Rectal smooth muscle tissue (tissue), 1 donor: ENCODE measurements around the gene P2RX7.
"Not testable (repeated sequence)": the region's sequence is repeated elsewhere in the genome, so short reads cannot be mapped to it uniquely, and the experiment has no call there.

Source experiments
- H3K27ac ChIP-seq: one replicate; pipeline ENCODE4 v1.7.0; 2013; ENCODE audit warnings: low read depth, low read length, inconsistent platforms
- H3K27me3 ChIP-seq: one replicate; pipeline ENCODE4 v1.7.0; 2013; ENCODE audit warnings: low read length; ENCODE audit not compliant: control insufficient read depth, insufficient read depth
- H3K36me3 ChIP-seq: one replicate; pipeline ENCODE4 v1.7.0; 2013; ENCODE audit warnings: low read length; ENCODE audit not compliant: control insufficient read depth, insufficient read depth
- H3K4me1 ChIP-seq: one replicate; pipeline ENCODE4 v1.7.0; 2013; ENCODE audit warnings: low read length; ENCODE audit not compliant: control insufficient read depth, insufficient read depth
- H3K4me3 ChIP-seq: one replicate; pipeline ENCODE4 v1.7.0; 2013; ENCODE audit warnings: low read length
- H3K9ac ChIP-seq: one replicate; pipeline ENCODE4 v1.7.0; 2013; ENCODE audit warnings: low read length

Gene P2RX7

DNA sequence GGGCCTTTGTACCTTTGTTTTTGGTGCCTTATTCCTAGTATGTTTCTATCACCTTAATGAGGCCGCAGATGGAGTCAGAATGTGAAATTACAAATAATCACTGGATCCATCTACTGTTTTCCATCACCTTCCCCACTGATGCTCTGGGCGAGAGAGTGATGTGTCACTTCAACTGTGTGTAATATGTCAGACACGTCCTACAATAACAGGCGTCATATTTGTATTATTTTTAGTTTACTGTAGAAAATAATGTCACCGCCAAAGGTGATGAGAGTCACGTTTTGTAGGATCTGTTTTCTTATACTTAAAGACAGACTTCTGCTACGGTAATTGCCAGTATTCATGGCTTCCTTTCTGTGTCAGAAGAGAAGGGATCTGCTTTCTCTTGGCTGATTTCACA is 54.8 kb downstream of the P2RX7 start:
- Histone ChIP-seq H3K36me3 (no peaks in the 10 kb centered on the region), H3K27ac (no peak overlapping the region), H3K9ac (no peak overlapping the region)

GRCh38 chr12:121188227-121188626 is 55.6 kb downstream of the P2RX7 start:
- no peaks in the 10 kb centered on the region for H3K27me3 ChIP-seq
- no peaks in the 10 kb centered on the region for H3K4me1 ChIP-seq
- no peak overlapping the region for H3K27ac ChIP-seq
- H3K9ac ChIP-seq: no peak overlapping the region
- H3K36me3 ChIP-seq: no peaks in the 10 kb centered on the region
- no peak overlapping the region for H3K4me3 ChIP-seq

More for the DNA sequence above, 54.8 kb downstream of the P2RX7 start:
- no peaks in the 10 kb centered on the region for H3K27me3 ChIP-seq
- no peaks in the 10 kb centered on the region for H3K4me1 ChIP-seq
- H3K4me3 ChIP-seq: no peak overlapping the region

DNA sequence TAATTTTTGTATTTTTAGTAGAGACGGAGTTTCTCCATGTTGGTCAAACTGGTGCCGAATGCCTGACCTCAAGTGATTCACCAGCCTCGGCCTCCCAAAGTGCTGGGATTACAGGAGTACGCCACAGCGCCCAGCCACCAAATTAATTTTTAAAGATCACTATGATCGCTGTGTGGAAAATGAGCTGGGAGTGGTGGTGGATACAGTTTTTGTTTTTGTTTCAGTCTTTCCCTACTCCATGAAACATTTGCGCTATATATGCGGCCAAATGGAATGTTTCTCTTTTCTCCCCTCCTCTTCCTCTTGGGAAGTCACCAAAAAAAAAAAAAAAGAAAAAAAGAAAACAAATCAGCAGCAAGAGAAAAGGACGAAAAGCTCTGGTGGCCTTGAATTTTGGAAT is 56.5 kb downstream of the P2RX7 start:
- Histone ChIP-seq H3K36me3 (no peaks in the 10 kb centered on the region), H3K4me3 (no peak overlapping the region), H3K9ac (no peak overlapping the region), H3K27ac (no peak overlapping the region), H3K27me3 (no peaks in the 10 kb centered on the region), H3K4me1 (no peaks in the 10 kb centered on the region)

DNA sequence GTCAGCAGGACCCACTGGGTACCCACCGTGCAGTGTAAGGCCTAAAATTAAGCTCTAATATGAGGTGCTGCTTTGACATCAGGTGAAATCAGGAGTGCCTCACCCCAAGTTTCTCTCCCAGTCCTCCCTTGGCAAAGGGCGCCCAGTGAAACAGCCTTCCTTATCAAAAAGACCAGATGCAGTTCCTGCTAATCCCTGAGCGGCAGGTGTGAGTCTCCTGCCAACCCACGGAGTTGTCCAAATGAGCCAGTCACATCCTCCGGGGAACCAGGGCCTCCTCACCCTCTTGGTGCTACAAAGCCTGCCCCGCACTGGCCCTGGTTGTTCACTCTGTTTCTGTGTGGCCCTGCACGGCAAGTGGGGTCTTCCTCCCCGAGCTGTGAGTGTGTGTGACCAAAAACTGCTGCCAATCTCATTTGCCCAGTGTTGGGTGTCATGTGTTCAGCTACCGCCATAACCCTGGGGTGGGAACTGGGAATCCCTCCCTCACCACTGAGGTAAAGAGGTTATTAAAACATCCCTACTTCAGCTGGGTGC is 57.0 kb downstream of the P2RX7 start:
- no peak overlapping the region for H3K9ac ChIP-seq
- no peaks in the 10 kb centered on the region for H3K36me3 ChIP-seq
- no peak overlapping the region for H3K27ac ChIP-seq
- no peaks in the 10 kb centered on the region for H3K4me1 ChIP-seq
- H3K4me3 ChIP-seq: no peak overlapping the region
- H3K27me3 ChIP-seq: no peaks in the 10 kb centered on the region

DNA sequence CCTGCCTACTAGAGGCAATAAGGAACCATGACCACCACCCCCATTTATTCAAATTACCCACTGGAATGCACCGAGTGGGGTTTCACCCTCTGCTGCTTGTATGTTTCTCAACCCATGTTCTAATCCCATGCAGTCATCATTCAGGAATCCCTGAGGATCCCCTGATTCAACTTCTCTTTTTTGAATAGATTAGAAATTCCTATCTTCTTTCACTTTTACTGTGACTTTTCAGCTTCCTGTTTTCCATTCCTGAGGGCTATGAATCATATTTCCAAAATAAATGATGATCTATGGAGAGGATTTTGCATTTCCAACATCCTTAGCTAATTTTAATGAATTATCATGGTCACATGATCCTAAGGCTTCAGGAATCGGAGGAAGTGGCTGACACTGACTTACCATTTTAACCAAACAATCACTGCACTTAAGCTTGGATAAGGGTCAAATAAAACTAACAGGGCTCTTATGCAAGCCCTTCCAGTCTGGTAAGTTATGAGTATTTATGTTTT is 57.9 kb downstream of the P2RX7 start:
- no peaks in the 10 kb centered on the region for H3K36me3 ChIP-seq
- no peaks in the 10 kb centered on the region for H3K27me3 ChIP-seq
- H3K4me1 ChIP-seq: no peaks in the 10 kb centered on the region
- no peak overlapping the region for H3K9ac ChIP-seq
- no peak overlapping the region for H3K4me3 ChIP-seq
- H3K27ac ChIP-seq: no peak overlapping the region

DNA sequence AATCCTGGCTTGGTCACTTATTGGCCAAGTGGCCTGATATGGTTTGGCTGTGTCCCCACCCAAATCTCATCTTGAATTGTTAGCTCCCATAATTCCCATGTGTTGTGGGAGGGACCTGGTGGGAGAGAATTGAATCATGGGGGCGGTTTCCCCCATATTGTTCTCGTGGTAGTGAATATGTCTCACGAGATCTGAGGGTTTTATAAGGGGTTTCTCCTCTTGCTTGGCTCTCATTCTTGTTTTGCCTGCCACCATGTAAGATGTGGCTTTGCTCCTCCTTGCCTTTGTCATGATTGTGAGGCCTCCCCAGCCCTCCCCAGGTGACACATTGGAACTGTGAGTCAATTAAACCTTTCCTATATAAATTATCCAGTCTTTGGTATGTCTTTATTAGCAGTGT is 58.5 kb downstream of the P2RX7 start:
- H3K36me3 ChIP-seq: no peaks in the 10 kb centered on the region
- no peak overlapping the region for H3K9ac ChIP-seq
- H3K27me3 ChIP-seq: no peaks in the 10 kb centered on the region
- H3K4me1 ChIP-seq: no peaks in the 10 kb centered on the region
- H3K27ac ChIP-seq: no peak overlapping the region
- no peak overlapping the region for H3K4me3 ChIP-seq

DNA sequence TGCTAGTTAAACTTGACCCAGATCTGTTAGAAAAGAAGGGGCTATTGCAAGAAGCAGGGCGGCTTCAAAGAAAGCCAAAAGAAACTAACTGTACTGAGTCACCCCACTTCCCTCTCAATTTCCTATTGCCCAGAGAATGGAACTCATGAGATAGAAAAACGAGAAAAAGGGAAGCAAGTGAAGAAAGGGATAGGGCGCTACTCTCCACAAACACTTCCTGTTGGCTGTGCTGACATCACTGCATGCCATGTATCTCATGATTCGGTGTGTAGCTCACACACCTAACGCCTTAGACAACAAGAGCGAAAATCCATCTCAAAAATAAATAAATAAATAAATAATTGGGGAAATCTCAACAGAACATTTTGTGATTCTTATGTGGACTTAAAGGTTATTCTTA is 64.2 kb downstream of the P2RX7 start:
- Histone ChIP-seq H3K27ac (no peak overlapping the region), H3K9ac (no peak overlapping the region), H3K36me3 (no peaks in the 10 kb centered on the region), H3K4me1 (no peaks in the 10 kb centered on the region), H3K27me3 (no peaks in the 10 kb centered on the region), H3K4me3 (no peak overlapping the region)

DNA sequence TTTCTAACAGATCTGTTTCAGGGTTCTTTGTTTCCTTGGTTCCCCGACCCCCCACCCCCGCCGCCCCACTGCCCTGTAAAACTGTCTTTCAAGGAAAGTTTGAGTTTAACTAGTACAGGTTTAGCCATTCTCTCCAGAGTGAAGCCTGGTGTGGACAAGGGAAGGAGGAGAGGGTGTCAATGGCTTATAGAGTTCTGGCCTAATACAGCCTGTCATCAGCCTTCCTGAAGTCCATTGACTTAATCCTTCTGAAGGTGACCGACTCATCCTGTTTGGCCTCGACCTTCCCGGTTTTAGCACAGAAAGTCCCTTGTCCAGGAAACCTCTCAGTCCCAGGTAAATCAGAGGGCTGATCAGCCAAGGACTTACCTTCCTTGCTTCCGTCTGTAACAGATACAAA is 66.3 kb downstream of the P2RX7 start:
- Histone ChIP-seq H3K27ac (no peak overlapping the region), H3K27me3 (no peaks in the 10 kb centered on the region), H3K9ac (no peak overlapping the region), H3K36me3 (no peaks in the 10 kb centered on the region), H3K4me1 (no peaks in the 10 kb centered on the region), H3K4me3 (no peak overlapping the region)

DNA sequence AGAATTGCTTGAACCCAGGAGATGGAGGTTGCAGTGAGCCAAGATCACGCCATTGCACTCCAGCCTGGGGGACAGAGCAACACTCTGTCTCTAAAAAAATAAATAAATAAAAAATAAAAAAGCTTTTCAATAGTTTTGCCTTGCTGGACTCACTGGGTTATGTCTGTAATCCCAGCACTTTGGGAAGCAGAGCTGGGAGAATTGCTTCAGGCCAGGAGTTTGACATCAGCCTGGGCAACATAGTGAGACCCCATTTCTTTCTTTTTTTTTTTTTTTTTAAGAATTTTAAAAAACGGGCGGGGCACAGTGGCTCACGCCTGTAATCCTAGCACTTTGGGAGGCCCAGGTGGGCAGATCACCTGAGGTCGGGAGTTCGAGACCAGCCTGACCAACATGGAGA is 68.5 kb downstream of the P2RX7 start:
- H3K27ac ChIP-seq, H3K36me3 ChIP-seq, H3K9ac ChIP-seq: not testable (repeated sequence)

DNA sequence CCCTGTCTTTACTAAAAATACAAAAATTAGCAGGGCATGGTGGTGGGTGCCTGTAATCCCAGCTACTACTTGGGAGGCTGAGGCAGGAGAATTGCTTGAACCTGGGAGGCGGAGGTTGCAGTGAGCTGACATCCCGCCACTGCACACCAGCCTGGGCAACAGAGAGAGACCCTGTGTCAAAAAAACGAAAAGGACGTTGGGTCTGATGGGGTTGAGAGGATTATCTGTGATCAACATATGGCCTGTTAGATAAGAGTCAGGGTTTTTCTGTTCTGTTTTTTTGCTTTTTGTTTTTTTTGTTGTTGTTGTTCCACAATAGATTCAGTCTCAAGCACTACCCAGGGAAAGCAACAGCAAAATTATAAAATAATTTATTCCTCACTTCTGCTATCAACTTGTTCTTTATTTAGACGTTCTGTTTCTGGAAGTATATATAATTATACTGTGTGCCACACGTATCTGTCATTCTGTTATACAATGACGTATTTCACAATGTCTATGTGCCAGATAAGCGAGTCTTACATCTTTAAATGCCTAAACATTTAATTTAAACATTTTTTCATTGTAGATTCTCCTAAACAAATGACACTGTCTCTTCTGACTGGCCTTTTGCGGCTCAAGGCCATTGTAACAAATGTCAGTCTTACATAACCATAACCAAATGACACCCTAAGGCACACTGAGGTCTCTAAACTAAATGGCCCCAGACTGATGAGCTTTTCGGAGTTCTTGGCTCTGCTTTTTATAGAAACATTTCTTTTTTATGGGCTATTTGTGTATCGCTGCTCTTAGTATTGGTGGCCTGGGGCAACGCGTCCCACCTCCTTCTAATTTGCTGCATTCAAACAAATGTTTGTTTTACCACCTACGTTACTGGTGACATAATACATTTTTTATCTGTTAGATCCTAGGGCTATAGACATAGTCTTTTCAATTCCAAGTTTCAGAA is 70.0 kb downstream of the P2RX7 start:
- Histone ChIP-seq H3K9ac (no peak overlapping the region), H3K4me1 (no peaks in the 10 kb centered on the region), H3K27ac (no peak overlapping the region), H3K36me3 (no peaks in the 10 kb centered on the region), H3K4me3 (no peak overlapping the region), H3K27me3 (no peaks in the 10 kb centered on the region)

More for the DNA sequence above, 68.5 kb downstream of the P2RX7 start:
- not testable (repeated sequence) for H3K27me3 ChIP-seq, H3K4me3 ChIP-seq, H3K4me1 ChIP-seq

DNA sequence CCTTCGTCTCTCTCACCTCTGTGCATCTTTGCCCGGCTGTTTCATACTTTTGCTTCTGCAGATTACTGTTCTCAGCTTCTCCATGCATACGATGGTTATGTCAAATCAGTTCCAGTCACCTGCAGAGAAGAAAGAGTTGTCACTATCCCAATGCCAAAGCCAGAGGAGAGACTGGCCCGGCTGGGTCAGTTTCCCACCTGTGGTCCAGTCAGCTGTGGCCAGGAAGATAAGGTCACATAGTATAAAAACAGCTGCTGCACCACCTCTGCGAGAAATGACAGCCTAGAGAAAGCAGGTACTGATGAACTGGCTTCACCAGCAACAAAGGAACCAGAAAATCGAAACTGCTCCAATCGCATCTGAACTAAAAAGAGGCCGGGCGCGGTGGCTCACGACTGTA is 70.8 kb downstream of the P2RX7 start:
- no peak overlapping the region for H3K4me3 ChIP-seq
- H3K27ac ChIP-seq: no peak overlapping the region
- H3K27me3 ChIP-seq: no peaks in the 10 kb centered on the region
- H3K9ac ChIP-seq: no peak overlapping the region
- no peaks in the 10 kb centered on the region for H3K36me3 ChIP-seq
- H3K4me1 ChIP-seq: no peaks in the 10 kb centered on the region

DNA sequence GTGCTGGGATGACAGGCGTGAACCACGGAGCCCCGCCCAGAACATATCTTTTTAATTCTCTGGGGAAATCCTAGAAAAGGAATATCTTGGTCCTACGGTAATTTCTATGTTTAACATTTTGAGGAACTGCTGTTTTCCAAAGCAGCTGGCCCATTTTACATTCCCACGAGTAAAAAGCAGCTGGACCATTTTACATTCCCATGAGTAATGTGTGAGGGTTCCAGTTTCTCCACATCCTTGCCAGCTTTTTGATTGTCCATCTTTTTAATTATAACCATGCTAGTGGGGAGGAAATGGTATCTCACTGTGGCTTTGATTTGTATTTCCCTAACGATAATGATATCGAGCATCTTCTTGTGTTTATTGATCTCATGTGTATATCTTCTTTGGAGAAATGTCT is 72.8 kb downstream of the P2RX7 start:
- no peak overlapping the region for H3K27ac ChIP-seq

GRCh38 chr12:121208571-121208970 is 75.9 kb downstream of the P2RX7 start:
- H3K27ac ChIP-seq, H3K27me3 ChIP-seq, H3K4me1 ChIP-seq, H3K36me3 ChIP-seq, H3K9ac ChIP-seq, H3K4me3 ChIP-seq: not testable (repeated sequence)

More for the DNA sequence above, 72.8 kb downstream of the P2RX7 start:
- Histone ChIP-seq H3K27me3 (no peaks in the 10 kb centered on the region), H3K4me3 (no peak overlapping the region), H3K9ac (no peak overlapping the region), H3K4me1 (peaks cover under 1% of the 10 kb centered on the region), H3K36me3 (no peaks in the 10 kb centered on the region)
